IPS-15b (cell line): ENCODE measurements around the gene EMP2.

Experiments used
- H3K27me3 ChIP-seq: one replicate; pipeline ENCODE4 v1.6.1; 2013; ENCODE audit warnings: low read length; ENCODE audit not compliant: control insufficient read depth, insufficient read depth
- H3K36me3 ChIP-seq: one replicate; pipeline ENCODE4 v1.6.1; 2013; ENCODE audit warnings: low read length; ENCODE audit not compliant: control insufficient read depth, insufficient read depth
- H3K4me1 ChIP-seq: one replicate; pipeline ENCODE4 v1.6.1; 2013; ENCODE audit warnings: mild to moderate bottlenecking, low read length; ENCODE audit not compliant: control insufficient read depth, insufficient read depth
- H3K4me3 ChIP-seq: one replicate; pipeline ENCODE4 v1.5.1; 2013; ENCODE audit warnings: low read depth, low read length
- H3K9ac ChIP-seq: one replicate; pipeline ENCODE4 v1.6.1; 2013; ENCODE audit warnings: low read depth, mild to moderate bottlenecking, low read length
- H3K9me3 ChIP-seq: one replicate; pipeline ENCODE4 v1.6.1; 2013; ENCODE audit warnings: mild to moderate bottlenecking, low read length; ENCODE audit not compliant: control insufficient read depth, insufficient read depth

Gene EMP2

GRCh38 chr16:10589109-10589508 is 8.7 kb upstream of the EMP2 start:
- Histone ChIP-seq H3K9me3 (no peaks in the 10 kb centered on the region), H3K4me3 (no peak overlapping the region), H3K9ac (no peak overlapping the region), H3K36me3 (no peaks in the 10 kb centered on the region), H3K27me3 (no peaks in the 10 kb centered on the region), H3K4me1 (peaks cover 5% of the 10 kb centered on the region)

GRCh38 chr16:10587622-10588021 is 7.2 kb upstream of the EMP2 start:
- Histone ChIP-seq H3K36me3 (no peaks in the 10 kb centered on the region), H3K4me1 (peaks cover 5% of the 10 kb centered on the region), H3K4me3 (no peak overlapping the region), H3K27me3 (no peaks in the 10 kb centered on the region), H3K9ac (no peak overlapping the region), H3K9me3 (no peaks in the 10 kb centered on the region)

GRCh38 chr16:10584981-10585438 is 4.6 kb upstream of the EMP2 start:
- Histone ChIP-seq H3K4me1 (peaks cover 5% of the 10 kb centered on the region), H3K27me3 (no peaks in the 10 kb centered on the region), H3K9me3 (no peaks in the 10 kb centered on the region), H3K4me3 (no peak overlapping the region), H3K9ac (no peak overlapping the region), H3K36me3 (no peaks in the 10 kb centered on the region)

- H3K4me1 ChIP-seq, result peaks cover 10% of the 10 kb centered on the region
- no peaks in the 10 kb centered on the region for H3K9me3 ChIP-seq
- H3K27me3 ChIP-seq, result peaks cover 8% of the 10 kb centered on the region
- no peak overlapping the region for H3K9ac ChIP-seq
- H3K4me3 ChIP-seq, result no peak overlapping the region
- H3K36me3 ChIP-seq, result no peaks in the 10 kb centered on the region
These were observed 2.9 kb upstream of the EMP2 start for GRCh38 chr16:10583269-10583668.

GRCh38 chr16:10581507-10581906 is 1.1 kb upstream of the EMP2 start:
- H3K4me1 ChIP-seq, result peaks cover 17% of the 10 kb centered on the region
- H3K36me3 ChIP-seq, result no peaks in the 10 kb centered on the region
- no peak overlapping the region for H3K9ac ChIP-seq
- H3K4me3 ChIP-seq, result no peak overlapping the region
- peaks cover 8% of the 10 kb centered on the region for H3K27me3 ChIP-seq
- H3K9me3 ChIP-seq, result no peaks in the 10 kb centered on the region

- H3K9me3 ChIP-seq, result no peaks in the 10 kb centered on the region
- no peaks in the 10 kb centered on the region for H3K36me3 ChIP-seq
- peaks cover 17% of the 10 kb centered on the region for H3K4me1 ChIP-seq
- peak overlapping the region; percentile 70 for H3K4me3 ChIP-seq
- no peak overlapping the region for H3K9ac ChIP-seq
- peaks cover 8% of the 10 kb centered on the region for H3K27me3 ChIP-seq
These were observed 467 bp upstream of the EMP2 start for GRCh38 chr16:10580883-10581247.

GRCh38 chr16:10579575-10579964 is 828 bp downstream of the EMP2 start:
- H3K9me3 ChIP-seq, result no peaks in the 10 kb centered on the region
- H3K4me1 ChIP-seq, result peaks cover 12% of the 10 kb centered on the region
- peak overlapping the region; percentile 70 for H3K4me3 ChIP-seq
- no peak overlapping the region for H3K9ac ChIP-seq
- no peaks in the 10 kb centered on the region for H3K36me3 ChIP-seq
- H3K27me3 ChIP-seq, result peaks cover 8% of the 10 kb centered on the region

GRCh38 chr16:10578474-10579316 is 1.7 kb downstream of the EMP2 start:
- Histone ChIP-seq H3K9ac (peak overlapping the region; percentile 37), H3K9me3 (no peaks in the 10 kb centered on the region), H3K36me3 (no peaks in the 10 kb centered on the region), H3K27me3 (peaks cover 8% of the 10 kb centered on the region), H3K4me3 (no peak overlapping the region), H3K4me1 (peaks cover 12% of the 10 kb centered on the region)

- Histone ChIP-seq H3K9me3 (no peaks in the 10 kb centered on the region), H3K27me3 (peaks cover 8% of the 10 kb centered on the region), H3K9ac (no peak overlapping the region), H3K4me1 (peaks cover 12% of the 10 kb centered on the region), H3K4me3 (no peak overlapping the region), H3K36me3 (no peaks in the 10 kb centered on the region)
These were observed 2.8 kb downstream of the EMP2 start for GRCh38 chr16:10577305-10578202.

GRCh38 chr16:10576390-10577304 is 3.8 kb downstream of the EMP2 start:
- no peak overlapping the region for H3K4me3 ChIP-seq

GRCh38 chr16:10575506-10576130 is 4.8 kb downstream of the EMP2 start:
- no peaks in the 10 kb centered on the region for H3K36me3 ChIP-seq

More at GRCh38 chr16:10576390-10577304, 3.8 kb downstream of the EMP2 start:
- Histone ChIP-seq H3K36me3 (no peaks in the 10 kb centered on the region), H3K9ac (no peak overlapping the region), H3K9me3 (no peaks in the 10 kb centered on the region), H3K4me1 (peaks cover 12% of the 10 kb centered on the region), H3K27me3 (peaks cover 8% of the 10 kb centered on the region)

More at GRCh38 chr16:10575506-10576130, 4.8 kb downstream of the EMP2 start:
- Histone ChIP-seq H3K4me1 (peaks cover 12% of the 10 kb centered on the region), H3K27me3 (peaks cover 8% of the 10 kb centered on the region), H3K9me3 (no peaks in the 10 kb centered on the region), H3K4me3 (no peak overlapping the region), H3K9ac (no peak overlapping the region)
